ENCODE results near the gene KLF3. TPM values are rescaled to one million over a fixed set of nuclear protein-coding genes. Genes with fewer than 3 reads are reported as not detected.

The KLF3 gene
- total RNA-seq, 2 donors from 2014 or later = 47.7 to 55.4 TPM

- Histone ChIP-seq H3K4me1 (replicated peaks) (peaks cover 57% of the 10 kb centered on the region), H3K27ac (peak overlapping the region; percentile 80 to 85), H3K27me3 (replicated peaks; ENCODE audit: insufficient read depth) (no peaks in the 10 kb centered on the region), H3K9me3 (no peaks in the 10 kb centered on the region), H3K4me3 (no peak overlapping the region), H3K36me3 (no peaks in the 10 kb centered on the region)
- intact Hi-C loops (cut with DNase I) = loop anchor here (5.0 kb wide), 1 partner anchor 61 kb away; no protein-coding TSS in a partner anchor
- DNase-seq (ENCODE audit: low spot score) = no peak
- no peak for TF ChIP-seq POLR2AphosphoS5 (IDR thresholded peaks at IDR 0.05)
- TF ChIP-seq CTCF (IDR thresholded peaks at IDR 0.05) = no peak
- no peak for TF ChIP-seq POLR2A (IDR thresholded peaks at IDR 0.05)
- 45% methylated on average over 5 of the region's 5 CpGs for WGBS
These were observed 7.6 kb downstream of the KLF3 start for GRCh38 chr4:38671592-38671940.

GRCh38 chr4:38672074-38672396 lies 8.0 kb downstream of the KLF3 start:
- TF ChIP-seq CTCF (IDR thresholded peaks at IDR 0.05) (no peak), POLR2AphosphoS5 (IDR thresholded peaks at IDR 0.05) (no peak), POLR2A (IDR thresholded peaks at IDR 0.05) (no peak)
- 69% methylated on average over 3 of the region's 3 CpGs for WGBS
- Histone ChIP-seq H3K27me3 (replicated peaks; ENCODE audit: insufficient read depth) (no peaks in the 10 kb centered on the region), H3K27ac (peak overlapping the region; percentile 80 to 85), H3K36me3 (no peaks in the 10 kb centered on the region), H3K4me3 (no peak overlapping the region), H3K4me1 (replicated peaks) (peaks cover 57% of the 10 kb centered on the region), H3K9me3 (no peaks in the 10 kb centered on the region)
- no peak for DNase-seq (ENCODE audit: low spot score)
- intact Hi-C loops (cut with DNase I) = loop anchor here (5.0 kb wide), 1 partner anchor 60 kb away; no protein-coding TSS in a partner anchor

GRCh38 chr4:38672397-38673129 lies 8.6 kb downstream of the KLF3 start:
- no peak overlapping the region for H3K4me3 ChIP-seq
- 38% methylated on average over 12 of the region's 13 CpGs for WGBS
- H3K4me1 ChIP-seq (replicated peaks) = peaks cover 57% of the 10 kb centered on the region
- intact Hi-C loops (cut with DNase I) = loop anchor here (5.0 kb wide), 1 partner anchor 60 kb away; no protein-coding TSS in a partner anchor
- TF ChIP-seq CTCF (IDR thresholded peaks at IDR 0.05) = no peak
- TF ChIP-seq POLR2A (IDR thresholded peaks at IDR 0.05) = no peak
- TF ChIP-seq POLR2AphosphoS5 (IDR thresholded peaks at IDR 0.05) = no peak
- H3K27me3 ChIP-seq (replicated peaks; ENCODE audit: insufficient read depth) = no peaks in the 10 kb centered on the region
- peak overlapping the region; percentile 80 to 85 for H3K27ac ChIP-seq
- no peaks in the 10 kb centered on the region for H3K9me3 ChIP-seq
- no peaks in the 10 kb centered on the region for H3K36me3 ChIP-seq
- no peak for DNase-seq (ENCODE audit: low spot score)

- peaks cover 54% of the 10 kb centered on the region for H3K4me1 ChIP-seq (replicated peaks)
- intact Hi-C loops (cut with DNase I) = loop anchor here (5.0 kb wide), 1 partner anchor 59 kb away; no protein-coding TSS in a partner anchor
- 23% methylated on average over 7 of the region's 7 CpGs for WGBS
These were observed 9.4 kb downstream of the KLF3 start for GRCh38 chr4:38673130-38673978.

More at GRCh38 chr4:38673130-38673978, 9.4 kb downstream of the KLF3 start:
- Histone ChIP-seq H3K36me3 (no peaks in the 10 kb centered on the region), H3K27me3 (replicated peaks; ENCODE audit: insufficient read depth) (no peaks in the 10 kb centered on the region), H3K27ac (peak overlapping the region; percentile 80 to 85), H3K9me3 (no peaks in the 10 kb centered on the region), H3K4me3 (no peak overlapping the region)
- DNase-seq (ENCODE audit: low spot score) = peak; percentile 72
- peak; percentile 78 for TF ChIP-seq POLR2AphosphoS5 (IDR thresholded peaks at IDR 0.05)
- no peak for TF ChIP-seq CTCF (IDR thresholded peaks at IDR 0.05)
- TF ChIP-seq POLR2A (IDR thresholded peaks at IDR 0.05) = no peak
